MM.1S (cell line): ENCODE measurements around the gene RBM34.
"Not testable (repeated sequence)": the region's sequence is repeated elsewhere in the genome, so short reads cannot be mapped to it uniquely, and the experiment has no call there.

Source experiments
- CTCF ChIP-seq: fragments of 300-600 bp; sonication (generic); IDR thresholded peaks from 2 replicates; pipeline ENCODE4 v1.5.1; 2016; ENCODE audit warnings: antibody characterized with exemption, low read length, mixed read lengths
- EZH2phosphoT487 ChIP-seq: fragments of 300-600 bp; sonication (generic); IDR thresholded peaks from 2 replicates; pipeline ENCODE4 v1.6.1; 2018; ENCODE audit warnings: antibody characterized with exemption, low read length

GRCh38 chr1:235202447-235202846 lies 41.4 kb upstream of the RBM34 start:
- not testable (repeated sequence) for TF ChIP-seq CTCF, EZH2phosphoT487
